AG10803 (cell line): ENCODE measurements around the gene EIF5.

Experiments used
- DNase-seq: peaks from one replicate; pipeline ENCODE4 v3.0.0; 2010; ENCODE audit warnings: low read depth
- H3K4me3 ChIP-seq: 2 replicates; pipeline ENCODE4 v1.5.1; 2011; ENCODE audit warnings: mild to moderate bottlenecking, low read length, control low read depth
- TF ChIP-seq, protein P1 (sequence below): conservative IDR thresholded peaks from 2 replicates; pipeline ENCODE4 v1.5.1; 2011; ENCODE audit warnings: mild to moderate bottlenecking, low read length, control low read depth, inconsistent platforms

Gene EIF5

GRCh38 chr14:103339561-103339960 lies 5.5 kb downstream of the EIF5 start:
- DNase-seq, result no peak
- TF ChIP-seq, protein P1, sequence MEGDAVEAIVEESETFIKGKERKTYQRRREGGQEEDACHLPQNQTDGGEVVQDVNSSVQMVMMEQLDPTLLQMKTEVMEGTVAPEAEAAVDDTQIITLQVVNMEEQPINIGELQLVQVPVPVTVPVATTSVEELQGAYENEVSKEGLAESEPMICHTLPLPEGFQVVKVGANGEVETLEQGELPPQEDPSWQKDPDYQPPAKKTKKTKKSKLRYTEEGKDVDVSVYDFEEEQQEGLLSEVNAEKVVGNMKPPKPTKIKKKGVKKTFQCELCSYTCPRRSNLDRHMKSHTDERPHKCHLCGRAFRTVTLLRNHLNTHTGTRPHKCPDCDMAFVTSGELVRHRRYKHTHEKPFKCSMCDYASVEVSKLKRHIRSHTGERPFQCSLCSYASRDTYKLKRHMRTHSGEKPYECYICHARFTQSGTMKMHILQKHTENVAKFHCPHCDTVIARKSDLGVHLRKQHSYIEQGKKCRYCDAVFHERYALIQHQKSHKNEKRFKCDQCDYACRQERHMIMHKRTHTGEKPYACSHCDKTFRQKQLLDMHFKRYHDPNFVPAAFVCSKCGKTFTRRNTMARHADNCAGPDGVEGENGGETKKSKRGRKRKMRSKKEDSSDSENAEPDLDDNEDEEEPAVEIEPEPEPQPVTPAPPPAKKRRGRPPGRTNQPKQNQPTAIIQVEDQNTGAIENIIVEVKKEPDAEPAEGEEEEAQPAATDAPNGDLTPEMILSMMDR, result no peak
- no peak overlapping the region for H3K4me3 ChIP-seq

DNA sequence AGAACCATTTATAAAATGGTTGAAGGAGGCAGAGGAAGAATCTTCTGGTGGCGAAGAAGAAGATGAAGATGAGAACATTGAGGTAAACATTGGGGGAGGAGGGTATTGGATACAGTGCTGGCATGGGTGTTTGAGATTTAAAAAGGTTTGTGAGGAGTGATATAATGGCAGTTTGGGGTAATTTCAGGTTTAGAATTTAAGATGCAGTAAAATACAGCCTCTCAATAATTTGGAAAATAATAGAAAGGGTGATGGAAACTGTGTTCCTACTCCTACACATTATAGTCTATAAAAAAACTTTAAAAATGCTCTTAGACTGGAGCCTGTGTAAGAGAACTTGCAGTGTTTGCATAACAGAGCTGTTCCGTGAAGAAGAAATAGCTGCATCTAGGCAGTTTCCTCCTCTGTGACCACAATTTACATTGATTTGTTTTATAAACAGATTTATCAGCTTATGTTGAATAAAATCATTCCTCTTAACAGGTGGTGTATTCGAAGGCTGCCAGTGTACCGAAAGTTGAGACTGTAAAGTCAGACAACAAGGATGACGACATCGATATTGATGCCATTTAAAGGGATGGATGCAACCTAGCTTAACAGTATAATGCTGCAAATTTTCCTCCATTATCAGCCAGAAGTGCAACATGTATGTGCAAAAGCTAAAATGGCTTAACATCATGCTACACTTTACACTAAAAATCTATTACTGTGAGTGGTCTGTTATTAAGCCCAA lies 6.6 kb downstream of the EIF5 start:
- no peak overlapping the region for H3K4me3 ChIP-seq
- TF ChIP-seq, protein P1, result no peak
- no peak for DNase-seq

GRCh38 chr14:103341250-103342129 lies 7.5 kb downstream of the EIF5 start:
- H3K4me3 ChIP-seq, result no peak overlapping the region
- DNase-seq, result no peak
- TF ChIP-seq, protein P1, result no peak

- TF ChIP-seq, protein P1, result 0 out of 2 replicates have a peak, but pooled peaks have one; percentile 13
- H3K4me3 ChIP-seq, result no peak overlapping the region
- DNase-seq, result no peak
Observed at GRCh38 chr14:103343164-103343879, 9.3 kb downstream of the EIF5 start.

DNA sequence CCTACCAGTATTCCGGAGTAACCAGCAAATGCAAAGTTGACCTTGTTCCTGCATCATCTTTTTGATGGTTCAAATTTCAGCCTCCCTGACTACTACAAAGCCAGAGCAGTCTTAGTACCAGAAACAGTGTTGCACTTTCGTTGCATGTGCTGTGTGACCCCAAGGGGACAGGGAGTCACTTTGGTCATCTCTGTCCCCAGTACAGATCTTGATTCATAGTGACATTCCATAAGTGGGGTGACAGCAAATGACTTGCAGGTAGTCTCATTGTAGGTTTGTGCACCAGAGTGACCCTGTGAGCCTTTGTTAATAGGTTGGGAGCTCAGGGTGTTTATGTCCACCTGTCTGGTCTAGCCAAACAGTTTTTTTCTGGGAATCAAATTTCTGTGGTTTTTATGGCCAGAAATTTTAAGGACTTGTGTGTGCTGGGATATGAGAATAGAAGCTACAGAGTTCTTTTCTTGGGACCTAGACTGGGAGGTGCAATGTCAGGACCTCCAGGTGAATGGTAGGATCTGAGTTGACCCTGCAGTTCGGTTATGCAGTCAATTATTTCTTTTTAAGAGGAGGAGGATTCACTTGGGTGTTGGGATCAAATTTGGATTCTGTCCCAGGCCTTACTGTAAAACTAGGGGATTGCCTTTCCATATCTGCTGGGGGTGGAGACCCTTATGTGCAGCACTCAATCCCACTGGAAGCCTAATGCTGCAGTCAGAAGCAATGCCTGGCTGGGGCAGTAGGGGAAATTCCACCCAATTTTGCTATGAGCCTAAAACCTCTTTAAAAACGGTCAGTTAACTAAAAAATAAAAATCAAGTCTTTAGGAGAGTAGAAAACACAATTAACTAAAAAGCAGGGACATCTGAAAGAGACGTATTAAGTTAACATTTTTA lies 10.1 kb downstream of the EIF5 start:
- no peak overlapping the region for H3K4me3 ChIP-seq
- TF ChIP-seq, protein P1, result no peak
- no peak for DNase-seq

DNA sequence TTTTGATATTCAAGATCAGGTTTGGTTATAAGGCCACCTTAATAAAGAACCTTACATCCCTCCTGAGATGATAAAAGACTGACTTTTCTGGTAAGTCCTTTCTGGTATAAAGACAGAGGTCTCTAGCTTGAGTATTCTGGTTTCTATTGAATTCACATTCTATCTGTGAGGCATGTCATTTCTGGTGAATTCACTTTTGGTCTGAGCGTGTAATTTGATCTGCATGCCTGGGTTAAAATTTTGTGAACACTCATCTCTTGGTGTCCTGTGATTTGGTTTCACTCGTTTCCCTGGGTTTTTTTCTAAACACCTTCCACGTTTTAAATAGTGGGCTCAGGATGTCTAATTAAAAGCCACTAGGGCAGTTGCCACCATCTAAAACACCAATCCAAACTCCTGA lies 12.2 kb downstream of the EIF5 start:
- DNase-seq, result peak; percentile 22
- H3K4me3 ChIP-seq, result no peak overlapping the region
- TF ChIP-seq, protein P1, result no peak
